GM12878 (cell line): Measurements from ENCODE around the gene DUS1L. TPM values are rescaled to one million over a fixed set of nuclear protein-coding genes. Genes with fewer than 3 reads are reported as not detected.

Experiments used
- CBX3 ChIP-seq: fragments of 200-600 bp; sonication (generic); IDR thresholded peaks from 2 replicates; pipeline ENCODE4 v1.6.1; 2016; ENCODE audit warnings: low read depth, borderline replicate concordance
- CREM ChIP-seq: IDR thresholded peaks from 2 replicates; pipeline ENCODE4 v1.6.1; 2014; ENCODE audit warnings: antibody characterized with exemption, low read depth
- EED ChIP-seq: sonication (generic); IDR thresholded peaks from 2 replicates; pipeline ENCODE4 v1.6.1; 2016; ENCODE audit warnings: antibody characterized with exemption, low read depth
- EGR1 ChIP-seq, 2 experiments: IDR thresholded peaks; 1 replicate in 1 of 2; 2 replicates in 1 of 2; pipeline ENCODE4 v1.6.1; 2011 to 2012; ENCODE audit warnings: low read depth in 2 of 2, low read length in 2 of 2, borderline replicate concordance in 1 of 2, mild to moderate bottlenecking in 1 of 2, moderate library complexity in 1 of 2
- FOXM1 ChIP-seq: IDR thresholded peaks from 2 replicates; pipeline ENCODE4 v1.6.1; 2012; ENCODE audit warnings: low read depth, mild to moderate bottlenecking, inconsistent platforms, low read length, moderate library complexity
- KLF5 ChIP-seq: fragments of 450-650 bp; IDR thresholded peaks from 2 replicates; pipeline ENCODE4 v1.6.1; 2014; ENCODE audit warnings: mild to moderate bottlenecking; ENCODE audit not compliant: partially characterized antibody
- MTA3 ChIP-seq: IDR thresholded peaks from 2 replicates; pipeline ENCODE4 v1.6.1; 2012; ENCODE audit warnings: low read length, inconsistent platforms, borderline replicate concordance
- MYB ChIP-seq: fragments of 150-350 bp; IDR thresholded peaks from 2 replicates; pipeline ENCODE4 v1.6.1; 2014; ENCODE audit warnings: mild to moderate bottlenecking, low read depth, low read length, borderline replicate concordance
- NFXL1 ChIP-seq: fragments of 450-650 bp; IDR thresholded peaks from 2 replicates; pipeline ENCODE4 v1.6.1; 2017; ENCODE audit warnings: antibody characterized with exemption, mild to moderate bottlenecking, borderline replicate concordance
- NRF1 ChIP-seq: conservative IDR thresholded peaks from 2 replicates; pipeline ENCODE4 v1.6.1; 2011; ENCODE audit warnings: mild to moderate bottlenecking, low read depth, low read length, improper control_type of control experiment
- PML ChIP-seq: IDR thresholded peaks from 2 replicates; pipeline ENCODE4 v1.6.1; 2012; ENCODE audit warnings: low read length, inconsistent platforms
- RAD51 ChIP-seq: fragments of 450-650 bp; IDR thresholded peaks from 2 replicates; pipeline ENCODE4 v1.6.1; 2016; ENCODE audit warnings: moderate library complexity, mild to moderate bottlenecking, inconsistent platforms
- RB1 ChIP-seq: fragments of 450-650 bp; formaldehyde crosslinking; IDR thresholded peaks from 2 replicates; pipeline ENCODE4 v1.6.1; 2017; ENCODE audit warnings: mild to moderate bottlenecking, borderline replicate concordance
- RCOR1 ChIP-seq: conservative IDR thresholded peaks from 2 replicates; pipeline ENCODE4 v1.6.1; 2012; ENCODE audit warnings: low read depth, low read length, improper control_type of control experiment
- SMAD5 ChIP-seq: IDR thresholded peaks from 2 replicates; pipeline ENCODE4 v1.6.1; 2016; ENCODE audit warnings: antibody characterized with exemption, low read depth
- TARDBP ChIP-seq: IDR thresholded peaks from 2 replicates; pipeline ENCODE4 v1.6.1; 2016; ENCODE audit warnings: borderline replicate concordance
- TCF7 ChIP-seq: IDR thresholded peaks from 2 replicates; pipeline ENCODE4 v1.6.1; 2014; ENCODE audit warnings: antibody characterized with exemption, borderline replicate concordance
- ZNF24 ChIP-seq: fragments of 450-650 bp; IDR thresholded peaks from 2 replicates; pipeline ENCODE4 v1.6.1; 2017; ENCODE audit warnings: antibody characterized with exemption, mild to moderate bottlenecking
- polyA plus RNA-seq, 11 experiments: library from polyadenylated mRNA; depleted of rRNA in 4 of 11; unstranded in 6 of 11; stranded (reverse) in 5 of 11; fragments of >200 nt; fragmentation: Nextera tagmentation in 4 of 11; fragmentation: Illumina TruSeq in 1 of 11; extraction: Ambion mirVana in 4 of 11; extraction: Trizol in 1 of 11; gene quantifications; 1 replicate in 1 of 11; 2 replicates in 10 of 11; pipeline versions ENCODE4 v1.2.1 to v1.2.3, GENCODE V29; 2011 to 2016; ENCODE audit warnings: inconsistent platforms in 2 of 11, missing spikeins in 2 of 11, low read depth in 1 of 11
- total RNA-seq, 4 experiments: library from RNA; depleted of rRNA in 3 of 4; stranded (reverse); fragments of >200 nt in 3 of 4; fragmentation: Illumina TruSeq in 1 of 4; extraction: Trizol in 1 of 4; gene quantifications; 2 replicates each; pipeline versions ENCODE4 v1.2.1 to v1.2.3, GENCODE V29; 2013 to 2021
- TF ChIP-seq, protein P1 (sequence below): fragments of 450-650 bp; IDR thresholded peaks from 2 replicates; pipeline ENCODE4 v1.6.1; 2017; ENCODE audit warnings: mild to moderate bottlenecking, moderate library complexity
- TF ChIP-seq, protein P2 (sequence below): fragments of 450-650 bp; IDR thresholded peaks from 2 replicates; pipeline ENCODE4 v1.6.1; 2016; ENCODE audit warnings: mild to moderate bottlenecking
- TF ChIP-seq, protein P3 (sequence below), 3 experiments: IDR thresholded peaks in 2 of 3; conservative IDR thresholded peaks in 1 of 3; 2 replicates each; pipeline ENCODE4 v1.5.1; 2011; ENCODE audit warnings: low read depth in 3 of 3, low read length in 3 of 3, mild to moderate bottlenecking in 3 of 3, control low read depth in 2 of 3, moderate library complexity in 2 of 3, inconsistent platforms in 1 of 3, mixed read lengths in 1 of 3; ENCODE audit not compliant: control insufficient read depth in 2 of 3, insufficient read depth in 1 of 3; ENCODE audit errors: extremely low read depth in 1 of 3
- TF ChIP-seq, protein P4 (sequence below): IDR thresholded peaks from 2 replicates; pipeline ENCODE4 v1.6.1; 2012; ENCODE audit warnings: low read depth, low read length, improper control_type of control experiment

DUS1L gene
- total and polyA plus RNA-seq, 10 of the 15 experiments (the other 5 are each of a cell fraction or from before 2014, with no cell fraction given): 6.1 to 157 (median 44.5) TPM

DNA sequence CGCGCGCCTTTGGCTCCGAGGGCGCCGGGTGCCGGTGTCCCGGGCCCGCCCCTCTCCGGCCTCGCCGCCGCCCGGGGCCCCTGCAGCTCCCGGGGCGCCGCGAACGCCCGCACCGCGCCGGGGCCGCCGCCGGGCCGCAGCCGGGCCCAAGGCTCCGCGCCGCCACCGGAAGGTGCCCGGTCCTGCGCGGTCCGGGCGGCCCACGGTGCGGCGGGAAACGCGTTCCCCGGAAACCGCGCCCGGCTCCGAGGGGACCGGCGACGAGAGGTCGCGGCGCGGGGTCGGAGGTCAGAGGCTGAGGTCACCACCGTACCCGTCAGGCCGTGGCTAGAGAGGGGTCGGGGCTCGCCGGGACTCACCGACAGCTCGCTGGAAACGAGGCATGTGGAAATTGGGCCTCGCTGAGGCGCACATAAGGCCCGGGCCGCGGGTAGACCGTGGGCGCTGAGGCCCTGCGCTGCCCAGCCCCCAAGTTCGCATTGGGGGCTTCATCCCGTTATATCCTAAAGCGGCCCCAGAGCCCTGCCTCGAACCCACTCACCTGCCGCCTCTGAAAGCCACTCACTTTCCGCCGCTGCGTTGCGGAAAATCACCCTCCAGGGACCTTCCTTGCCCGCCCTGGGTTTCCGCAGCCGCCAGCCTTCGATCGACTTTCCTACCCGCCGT is at the start of gene DUS1L (continued):
- TF ChIP-seq, protein P1, sequence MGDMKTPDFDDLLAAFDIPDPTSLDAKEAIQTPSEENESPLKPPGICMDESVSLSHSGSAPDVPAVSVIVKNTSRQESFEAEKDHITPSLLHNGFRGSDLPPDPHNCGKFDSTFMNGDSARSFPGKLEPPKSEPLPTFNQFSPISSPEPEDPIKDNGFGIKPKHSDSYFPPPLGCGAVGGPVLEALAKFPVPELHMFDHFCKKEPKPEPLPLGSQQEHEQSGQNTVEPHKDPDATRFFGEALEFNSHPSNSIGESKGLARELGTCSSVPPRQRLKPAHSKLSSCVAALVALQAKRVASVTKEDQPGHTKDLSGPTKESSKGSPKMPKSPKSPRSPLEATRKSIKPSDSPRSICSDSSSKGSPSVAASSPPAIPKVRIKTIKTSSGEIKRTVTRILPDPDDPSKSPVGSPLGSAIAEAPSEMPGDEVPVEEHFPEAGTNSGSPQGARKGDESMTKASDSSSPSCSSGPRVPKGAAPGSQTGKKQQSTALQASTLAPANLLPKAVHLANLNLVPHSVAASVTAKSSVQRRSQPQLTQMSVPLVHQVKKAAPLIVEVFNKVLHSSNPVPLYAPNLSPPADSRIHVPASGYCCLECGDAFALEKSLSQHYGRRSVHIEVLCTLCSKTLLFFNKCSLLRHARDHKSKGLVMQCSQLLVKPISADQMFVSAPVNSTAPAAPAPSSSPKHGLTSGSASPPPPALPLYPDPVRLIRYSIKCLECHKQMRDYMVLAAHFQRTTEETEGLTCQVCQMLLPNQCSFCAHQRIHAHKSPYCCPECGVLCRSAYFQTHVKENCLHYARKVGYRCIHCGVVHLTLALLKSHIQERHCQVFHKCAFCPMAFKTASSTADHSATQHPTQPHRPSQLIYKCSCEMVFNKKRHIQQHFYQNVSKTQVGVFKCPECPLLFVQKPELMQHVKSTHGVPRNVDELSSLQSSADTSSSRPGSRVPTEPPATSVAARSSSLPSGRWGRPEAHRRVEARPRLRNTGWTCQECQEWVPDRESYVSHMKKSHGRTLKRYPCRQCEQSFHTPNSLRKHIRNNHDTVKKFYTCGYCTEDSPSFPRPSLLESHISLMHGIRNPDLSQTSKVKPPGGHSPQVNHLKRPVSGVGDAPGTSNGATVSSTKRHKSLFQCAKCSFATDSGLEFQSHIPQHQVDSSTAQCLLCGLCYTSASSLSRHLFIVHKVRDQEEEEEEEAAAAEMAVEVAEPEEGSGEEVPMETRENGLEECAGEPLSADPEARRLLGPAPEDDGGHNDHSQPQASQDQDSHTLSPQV: peak; percentile 57; the same call in 1 of the 2 replicates
- TF ChIP-seq, protein P2, sequence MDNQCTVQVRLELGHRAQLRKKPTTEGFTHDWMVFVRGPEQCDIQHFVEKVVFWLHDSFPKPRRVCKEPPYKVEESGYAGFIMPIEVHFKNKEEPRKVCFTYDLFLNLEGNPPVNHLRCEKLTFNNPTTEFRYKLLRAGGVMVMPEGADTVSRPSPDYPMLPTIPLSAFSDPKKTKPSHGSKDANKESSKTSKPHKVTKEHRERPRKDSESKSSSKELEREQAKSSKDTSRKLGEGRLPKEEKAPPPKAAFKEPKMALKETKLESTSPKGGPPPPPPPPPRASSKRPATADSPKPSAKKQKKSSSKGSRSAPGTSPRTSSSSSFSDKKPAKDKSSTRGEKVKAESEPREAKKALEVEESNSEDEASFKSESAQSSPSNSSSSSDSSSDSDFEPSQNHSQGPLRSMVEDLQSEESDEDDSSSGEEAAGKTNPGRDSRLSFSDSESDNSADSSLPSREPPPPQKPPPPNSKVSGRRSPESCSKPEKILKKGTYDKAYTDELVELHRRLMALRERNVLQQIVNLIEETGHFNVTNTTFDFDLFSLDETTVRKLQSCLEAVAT: peak; percentile 98
- TF ChIP-seq NFXL1 (no peak), CREM (peak; percentile 74), RB1 (peak; percentile 90; the same call in 1 of the 2 replicates), EGR1 (IDR thresholded peaks at IDR 0.05; ENCODE audit: borderline replicate concordance in 1 of 2, low read depth in 2 of 2, low read length in 2 of 2) (peak; percentile 78 to 86), FOXM1 (no peak), MYB (no peak; the same call in 1 of the 2 replicates), NRF1 (no peak), ZNF24 (peak; percentile 81), PML (no peak), RCOR1 (0 out of 2 replicates have a peak, but pooled peaks have one; percentile 66), TCF7 (no peak), MTA3 (no peak), RAD51 (no peak), SMAD5 (no peak), CBX3 (no peak), KLF5 (peak; percentile 25), TARDBP (peak; percentile 83; the same call in 1 of the 2 replicates), EED (no peak)
- TF ChIP-seq, protein P3, sequence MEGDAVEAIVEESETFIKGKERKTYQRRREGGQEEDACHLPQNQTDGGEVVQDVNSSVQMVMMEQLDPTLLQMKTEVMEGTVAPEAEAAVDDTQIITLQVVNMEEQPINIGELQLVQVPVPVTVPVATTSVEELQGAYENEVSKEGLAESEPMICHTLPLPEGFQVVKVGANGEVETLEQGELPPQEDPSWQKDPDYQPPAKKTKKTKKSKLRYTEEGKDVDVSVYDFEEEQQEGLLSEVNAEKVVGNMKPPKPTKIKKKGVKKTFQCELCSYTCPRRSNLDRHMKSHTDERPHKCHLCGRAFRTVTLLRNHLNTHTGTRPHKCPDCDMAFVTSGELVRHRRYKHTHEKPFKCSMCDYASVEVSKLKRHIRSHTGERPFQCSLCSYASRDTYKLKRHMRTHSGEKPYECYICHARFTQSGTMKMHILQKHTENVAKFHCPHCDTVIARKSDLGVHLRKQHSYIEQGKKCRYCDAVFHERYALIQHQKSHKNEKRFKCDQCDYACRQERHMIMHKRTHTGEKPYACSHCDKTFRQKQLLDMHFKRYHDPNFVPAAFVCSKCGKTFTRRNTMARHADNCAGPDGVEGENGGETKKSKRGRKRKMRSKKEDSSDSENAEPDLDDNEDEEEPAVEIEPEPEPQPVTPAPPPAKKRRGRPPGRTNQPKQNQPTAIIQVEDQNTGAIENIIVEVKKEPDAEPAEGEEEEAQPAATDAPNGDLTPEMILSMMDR (IDR thresholded peaks at IDR 0.05 in 2 of 3, conservative IDR thresholded peaks at IDR 0.05 in 1 of 3; ENCODE audit: control insufficient read depth in 2 of 3, extremely low read depth in 1 of 3, insufficient read depth in 1 of 3, low read depth in 3 of 3, low read length in 3 of 3): no peak
- TF ChIP-seq, protein P4, sequence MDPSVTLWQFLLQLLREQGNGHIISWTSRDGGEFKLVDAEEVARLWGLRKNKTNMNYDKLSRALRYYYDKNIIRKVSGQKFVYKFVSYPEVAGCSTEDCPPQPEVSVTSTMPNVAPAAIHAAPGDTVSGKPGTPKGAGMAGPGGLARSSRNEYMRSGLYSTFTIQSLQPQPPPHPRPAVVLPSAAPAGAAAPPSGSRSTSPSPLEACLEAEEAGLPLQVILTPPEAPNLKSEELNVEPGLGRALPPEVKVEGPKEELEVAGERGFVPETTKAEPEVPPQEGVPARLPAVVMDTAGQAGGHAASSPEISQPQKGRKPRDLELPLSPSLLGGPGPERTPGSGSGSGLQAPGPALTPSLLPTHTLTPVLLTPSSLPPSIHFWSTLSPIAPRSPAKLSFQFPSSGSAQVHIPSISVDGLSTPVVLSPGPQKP: peak; percentile 77
